Endothelial cell of umbilical vein (primary cell): ENCODE data around the gene FMN2. TPM values are rescaled to one million over a fixed set of nuclear protein-coding genes. Genes with fewer than 3 reads are reported as not detected.

ENCODE experiments used
- BruUV-seq: library from RNA; stranded (reverse); fragments of 400-500 nt; replicated peaks from 2 replicates; lab custom pipeline; 2021; lab: Mats Ljungman, UMichigan
- CTCF ChIA-PET: fragments of 300-600, 350-600 bp; sonication (Branson Sonifier 250); formaldehyde crosslinking; loops from one replicate; lab custom pipeline; 2021; ENCODE audit warnings: antibody characterized with exemption, inconsistent platforms; lab: Charles Lee
- POLR2A ChIA-PET: fragments of 300-600, 350-600 bp; sonication (Branson Sonifier 250); formaldehyde crosslinking; loops from one replicate; lab custom pipeline; 2021; ENCODE audit warnings: antibody characterized with exemption, inconsistent platforms; lab: Charles Lee
- DNase-seq: peaks from one replicate; pipeline ENCODE4 v3.0.0-alpha.2; 2011; ENCODE audit warnings: low read depth, low spot score
- FAIRE-seq: peaks from 2 replicates; lab custom pipeline; 2011; peaks lifted over from hg19 to GRCh38; lab: Jason Lieb, UNC
- H2AFZ ChIP-seq: 2 replicates; pipeline ENCODE4 v1.6.0; 2012; ENCODE audit warnings: low read depth, low read length, control low read depth, inconsistent platforms
- H3K27ac ChIP-seq: 2 replicates; pipeline ENCODE4 v1.5.1; 2011; ENCODE audit warnings: low read depth, mild to moderate bottlenecking, control low read depth, low read length, moderate library complexity; ENCODE audit not compliant: insufficient read depth
- H3K27me3 ChIP-seq, 2 experiments: 2 replicates each; pipeline versions ENCODE4 v1.6.0 to v1.6.1; 2011; ENCODE audit warnings: low read length in 2 of 2, mixed read lengths in 1 of 2; ENCODE audit not compliant: control insufficient read depth in 2 of 2, insufficient read depth in 2 of 2
- H3K36me3 ChIP-seq, 2 experiments: 2 replicates in 1 of 2; 3 replicates in 1 of 2; pipeline ENCODE4 v1.5.1; 2011; ENCODE audit warnings: low read length in 2 of 2, mild to moderate bottlenecking in 1 of 2, moderate library complexity in 1 of 2; ENCODE audit not compliant: control insufficient read depth in 2 of 2, insufficient read depth in 2 of 2; ENCODE audit errors: extremely low read depth in 1 of 2
- H3K4me1 ChIP-seq: 3 replicates; pipeline ENCODE4 v1.5.1; 2011; ENCODE audit warnings: mild to moderate bottlenecking, low read length; ENCODE audit not compliant: control insufficient read depth, insufficient read depth; ENCODE audit errors: extremely low read depth
- H3K4me2 ChIP-seq: 2 replicates; pipeline ENCODE4 v1.6.1; 2011; ENCODE audit warnings: low read length, control low read depth, mixed read lengths; ENCODE audit not compliant: insufficient read depth
- H3K4me3 ChIP-seq, 3 experiments: fragments of 200-600 bp in 1 of 3; sonication (generic), shearing (Covaris generic) in 1 of 3; replicated peaks in 1 of 3; 2 replicates each; pipeline ENCODE4 v1.5.1; 2011 to 2016; ENCODE audit warnings: control low read depth in 3 of 3, low read length in 3 of 3, mild to moderate bottlenecking in 2 of 3, inconsistent platforms in 1 of 3, low read depth in 1 of 3, moderate library complexity in 1 of 3; ENCODE audit not compliant: insufficient read depth in 1 of 3
- H3K79me2 ChIP-seq: 2 replicates; pipeline ENCODE4 v1.6.0; 2012; ENCODE audit warnings: low read length, inconsistent platforms; ENCODE audit not compliant: control insufficient read depth, insufficient read depth
- H3K9ac ChIP-seq: replicated peaks from 2 replicates; pipeline ENCODE3; 2011; ENCODE audit warnings: low read length, control low read depth; ENCODE audit not compliant: insufficient read depth; ENCODE audit errors: extremely low read depth
- H3K9me1 ChIP-seq: replicated peaks from 3 replicates; pipeline ENCODE4 v1.6.0; 2011; ENCODE audit warnings: mild to moderate bottlenecking, low read length; ENCODE audit not compliant: control insufficient read depth, insufficient read depth; ENCODE audit errors: extremely low read depth
- H3K9me3 ChIP-seq: replicated peaks from 2 replicates; pipeline ENCODE4 v1.5.1; 2012; ENCODE audit warnings: low read length, inconsistent platforms; ENCODE audit not compliant: control insufficient read depth, insufficient read depth
- H4K20me1 ChIP-seq: replicated peaks from 2 replicates; pipeline ENCODE3; 2011; ENCODE audit warnings: mild to moderate bottlenecking, low read length; ENCODE audit not compliant: control insufficient read depth, insufficient read depth; ENCODE audit errors: extremely low read depth
- CTCF ChIP-seq, 2 donors: IDR thresholded peaks; 1 replicate in 1 of 2; 2 replicates in 1 of 2; pipeline ENCODE4 v1.5.1; 2011; ENCODE audit warnings: low read length in 2 of 2, mild to moderate bottlenecking in 2 of 2, moderate library complexity in 2 of 2, control low read depth in 1 of 2, inconsistent platforms in 1 of 2, low read depth in 1 of 2; ENCODE audit not compliant: insufficient read depth in 1 of 2; ENCODE audit errors: extremely low read depth in 1 of 2
- EZH2 ChIP-seq: IDR thresholded peaks from 2 replicates; pipeline ENCODE4 v1.6.1; 2012; ENCODE audit warnings: borderline replicate concordance, low read depth, mild to moderate bottlenecking, moderate library complexity, low read length, inconsistent platforms; ENCODE audit not compliant: severe bottlenecking
- FOS ChIP-seq: IDR thresholded peaks from 2 replicates; pipeline ENCODE4 v1.6.1; 2011; ENCODE audit warnings: mild to moderate bottlenecking, low read length, moderate library complexity, borderline replicate concordance; ENCODE audit not compliant: insufficient read depth
- GATA2 ChIP-seq: IDR thresholded peaks from 2 replicates; pipeline ENCODE4 v1.7.0; 2011; ENCODE audit warnings: low read depth, mild to moderate bottlenecking, moderate library complexity, mixed read lengths, low read length; ENCODE audit not compliant: insufficient read length, insufficient read depth
- JUN ChIP-seq: IDR thresholded peaks from 2 replicates; pipeline ENCODE4 v1.6.1; 2011; ENCODE audit warnings: borderline replicate concordance, low read depth; ENCODE audit not compliant: insufficient read length, insufficient read depth
- MAX ChIP-seq: IDR thresholded peaks from 2 replicates; pipeline ENCODE4 v1.6.1; 2011; ENCODE audit not compliant: insufficient read depth, insufficient read length
- MYC ChIP-seq: IDR thresholded peaks from one replicate; pipeline ENCODE4 v1.6.1; 2011; ENCODE audit warnings: mild to moderate bottlenecking, low read depth, low read length
- POLR2A ChIP-seq: IDR thresholded peaks from 2 replicates; pipeline ENCODE4 v1.6.1; 2012; ENCODE audit warnings: low read depth, mild to moderate bottlenecking, control low read depth, low read length
- POLR2AphosphoS5 ChIP-seq: IDR thresholded peaks from 2 replicates; pipeline ENCODE4 v1.6.1; 2012; ENCODE audit warnings: low read depth, mild to moderate bottlenecking, control low read depth, low read length, moderate library complexity; ENCODE audit not compliant: insufficient read depth
- dilution Hi-C: fragments of 300-500 bp; cut with MboI; formaldehyde crosslinking; loops from one replicate; pipeline ENCODE4 v1.15.0; 2019; ENCODE audit warnings: low sequenced_read_pairs; ENCODE audit not compliant: extremely low pct_ligation_motif_present
- intact Hi-C: fragments of 100-400 bp; cut with micrococcal nuclease; formaldehyde crosslinking; loops from one replicate; pipeline ENCODE4 v1.10.0; 2022
- polyA plus RNA-seq, 4 experiments: library from polyadenylated mRNA; depleted of rRNA in 3 of 4; stranded (reverse) in 3 of 4; unstranded in 1 of 4; fragments of >200 nt; gene quantifications; 2 replicates each; pipeline versions ENCODE4 v1.2.1 to v1.2.3, GENCODE V29; 2011 to 2012; ENCODE audit warnings: missing spikeins in 1 of 4
- total RNA-seq: library from RNA; stranded (reverse); gene quantifications from 2 replicates; pipeline ENCODE4 v1.2.3, GENCODE V29; 2021

The FMN2 gene
- total and polyA plus RNA-seq, 2 donors (not counting 3 experiments of a cell fraction or from before 2014, with no cell fraction given), result not detected

GRCh38 chr1:240114222-240114621, 22.5 kb downstream of the FMN2 start:
- Histone ChIP-seq H3K4me1 (no peaks in the 10 kb centered on the region), H3K36me3 (no peaks in the 10 kb centered on the region), H3K4me2 (no peak overlapping the region), H2AFZ (no peak overlapping the region), H4K20me1 (no peaks in the 10 kb centered on the region), H3K27me3 (no peaks in the 10 kb centered on the region), H3K79me2 (no peaks in the 10 kb centered on the region), H3K4me3 (no peak overlapping the region), H3K9me1 (no peaks in the 10 kb centered on the region), H3K27ac (no peak overlapping the region), H3K9me3 (no peaks in the 10 kb centered on the region), H3K9ac (no peak overlapping the region)
- ChIA-PET POLR2A (no interaction called here), CTCF (no interaction called here)
- FAIRE-seq (no peak), DNase-seq (no peak)
- TF ChIP-seq POLR2A, result no peak
- no peak for TF ChIP-seq FOS
- TF ChIP-seq CTCF (IDR thresholded peaks at IDR 0.05; ENCODE audit: extremely low read depth in 1 of 2, insufficient read depth in 1 of 2, low read depth in 1 of 2, low read length in 2 of 2), result no peak
- no peak for TF ChIP-seq EZH2
- no peak for TF ChIP-seq JUN
- TF ChIP-seq MYC, result no peak
- no peak for TF ChIP-seq GATA2
- no peak for TF ChIP-seq POLR2AphosphoS5
- no peak for TF ChIP-seq MAX
- BruUV-seq, result no TSS peak
- intact Hi-C loops (no loop called here), dilution Hi-C loops (no loop called here)
